GM20431 (cell line): ENCODE data around the gene GALNT2.

Experiments
- in situ Hi-C: fragments of 300-500 bp; cut with MseI, MboI; formaldehyde crosslinking; loops from one replicate; pipeline ENCODE4 v1.15.0; 2020; ENCODE audit warnings: low sequenced_read_pairs; ENCODE audit not compliant: unreplicated experiment

GALNT2 gene

DNA sequence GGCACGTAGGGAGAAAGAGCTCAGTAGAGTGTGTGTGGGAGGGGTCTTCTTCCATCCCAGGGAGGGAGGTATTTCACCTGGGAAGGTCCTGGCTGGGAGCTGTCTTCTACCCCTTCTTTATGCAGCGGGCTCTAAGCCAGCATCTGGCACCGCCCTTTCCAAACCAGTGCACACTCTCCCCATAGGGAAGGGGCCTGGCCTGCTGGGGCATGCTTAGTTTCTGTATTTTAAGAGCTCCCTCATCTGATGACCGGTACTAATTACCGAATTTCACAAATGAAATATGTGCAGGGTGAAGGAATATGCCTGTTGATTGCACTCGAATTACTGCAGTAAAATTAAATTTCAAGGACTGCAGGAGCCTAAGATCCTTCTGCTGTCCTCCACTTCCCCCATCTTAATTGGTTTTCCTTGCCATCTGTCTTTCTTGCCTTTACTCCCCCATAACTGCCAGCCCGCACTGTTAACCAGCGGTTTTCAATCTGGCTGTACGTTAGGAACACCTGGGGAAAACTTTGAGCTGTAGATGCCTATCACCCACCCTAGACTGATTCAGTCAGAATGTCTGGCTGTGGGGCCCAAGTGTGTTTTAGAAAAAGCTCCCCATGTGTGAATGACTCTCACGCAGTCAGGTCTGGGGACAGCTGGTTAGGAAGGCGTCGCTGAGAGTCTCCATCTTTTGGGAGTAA lies 20.1 kb downstream of the GALNT2 start:
- in situ Hi-C loops: no loop called here

DNA sequence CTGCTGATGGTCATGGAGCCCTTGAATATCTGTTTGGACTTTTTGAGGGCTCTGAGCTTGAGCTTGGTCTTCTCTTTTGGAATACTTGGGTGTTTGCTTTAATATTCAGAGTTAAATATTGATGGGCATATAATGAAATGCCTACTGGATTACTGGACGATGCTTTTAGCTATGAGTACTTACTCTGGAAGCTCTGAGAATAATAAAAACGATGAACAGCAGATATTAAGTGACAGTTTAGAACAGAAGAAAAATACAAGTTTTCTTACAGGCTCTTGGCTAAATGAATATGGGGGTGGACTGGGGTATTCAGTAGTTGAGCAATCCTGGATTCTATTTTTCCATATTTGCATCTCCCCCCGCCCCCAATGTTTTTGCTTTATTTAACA lies 20.7 kb downstream of the GALNT2 start:
- in situ Hi-C loops: no loop called here

DNA sequence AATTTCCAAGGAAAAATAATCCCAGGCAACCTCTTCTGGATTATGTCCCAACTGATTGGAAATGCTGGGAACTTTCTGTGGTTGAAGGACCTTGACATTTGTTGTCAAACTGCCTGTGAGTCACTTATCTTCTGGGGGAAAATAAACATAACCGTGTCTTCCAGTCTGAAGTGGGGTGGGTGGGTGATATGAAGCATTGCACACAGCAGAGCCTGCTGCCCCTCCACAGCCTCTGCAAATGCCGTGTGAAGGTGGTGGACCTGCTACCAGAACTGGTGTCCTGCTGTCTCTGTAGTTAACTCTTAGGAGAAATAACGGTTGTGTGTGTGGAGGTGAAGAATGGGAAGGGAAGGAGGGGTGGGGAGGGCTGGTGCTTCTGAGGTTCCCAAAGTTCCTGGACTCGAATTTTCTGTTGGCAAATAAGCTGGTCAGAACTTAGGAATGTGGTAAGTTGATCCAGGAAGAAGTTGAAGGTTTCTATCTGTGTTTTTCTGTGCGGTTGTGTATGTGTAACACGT lies 23.2 kb downstream of the GALNT2 start:
- in situ Hi-C loops: no loop called here

- in situ Hi-C loops: no loop called here
Measured at GRCh38 chr1:230091473-230092231, 24.6 kb downstream of the GALNT2 start.

DNA sequence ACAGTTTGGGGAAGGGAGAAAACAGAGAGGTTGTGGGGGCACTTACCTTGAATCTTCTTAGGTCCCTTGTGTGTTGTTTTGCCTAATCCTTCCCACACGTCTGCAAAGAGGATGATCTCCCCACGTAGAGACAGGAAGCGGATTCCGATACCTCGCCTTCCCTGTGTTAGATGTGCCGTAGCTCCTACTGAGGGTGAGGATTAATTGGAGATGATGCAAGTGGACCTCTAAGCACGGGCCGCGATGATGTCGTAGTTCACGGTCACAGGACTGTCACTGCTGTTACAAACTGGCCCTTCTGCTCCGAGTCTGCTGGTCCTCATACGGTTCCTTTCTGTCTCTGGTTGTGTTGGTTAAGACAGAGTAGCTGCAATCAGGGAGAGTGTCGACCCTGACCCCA lies 27.7 kb downstream of the GALNT2 start:
- in situ Hi-C loops: no loop called here

GRCh38 chr1:230095938-230096337 lies 28.9 kb downstream of the GALNT2 start:
- in situ Hi-C loops: no loop called here

- in situ Hi-C loops: no loop called here
Measured at GRCh38 chr1:230097370-230097769, 30.3 kb downstream of the GALNT2 start.

DNA sequence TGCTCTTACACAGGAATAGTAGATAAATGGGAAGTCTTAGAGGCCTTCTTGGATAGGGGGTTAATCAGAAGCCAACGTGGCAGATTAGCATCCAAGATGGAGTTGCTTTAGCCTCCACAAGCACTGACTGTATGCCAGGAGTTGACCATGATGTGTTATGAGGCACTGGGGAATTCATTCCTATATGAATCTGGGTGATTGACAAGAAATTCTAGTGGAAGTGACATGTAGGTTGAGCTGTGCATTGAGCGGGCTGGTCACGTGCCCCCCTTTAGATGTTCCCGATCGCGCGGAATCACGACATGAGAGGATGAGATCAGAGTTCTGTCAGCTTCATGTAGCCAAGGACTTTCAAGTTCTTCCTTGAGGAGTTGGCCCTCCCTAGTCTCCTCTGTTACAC lies 31.7 kb downstream of the GALNT2 start:
- in situ Hi-C loops: no loop called here

- in situ Hi-C loops: no loop called here
Measured at GRCh38 chr1:230099465-230099864, 32.4 kb downstream of the GALNT2 start.

- in situ Hi-C loops: no loop called here
Measured at GRCh38 chr1:230100932-230101331, 33.9 kb downstream of the GALNT2 start.

- in situ Hi-C loops: no loop called here
Measured at GRCh38 chr1:230101556-230101955, 34.5 kb downstream of the GALNT2 start.

GRCh38 chr1:230102046-230102445 lies 35.0 kb downstream of the GALNT2 start:
- in situ Hi-C loops: no loop called here

GRCh38 chr1:230102472-230102871 lies 35.4 kb downstream of the GALNT2 start:
- in situ Hi-C loops: no loop called here

GRCh38 chr1:230103306-230104173 lies 36.5 kb downstream of the GALNT2 start:
- in situ Hi-C loops: no loop called here

- in situ Hi-C loops: no loop called here
Measured at GRCh38 chr1:230104395-230105244, 37.6 kb downstream of the GALNT2 start.

GRCh38 chr1:230105245-230105753 lies 38.3 kb downstream of the GALNT2 start:
- in situ Hi-C loops: no loop called here

GRCh38 chr1:230105754-230106625 lies 39.0 kb downstream of the GALNT2 start:
- in situ Hi-C loops: no loop called here

GRCh38 chr1:230107941-230108340 lies 40.9 kb downstream of the GALNT2 start:
- in situ Hi-C loops: no loop called here

- in situ Hi-C loops: no loop called here
Measured at GRCh38 chr1:230108580-230108979, 41.5 kb downstream of the GALNT2 start.
